Naive thymus-derived CD4-positive, alpha-beta T cell (primary cell): ENCODE results near the gene UBE2L6. TPM values are rescaled to one million over a fixed set of nuclear protein-coding genes. Genes with fewer than 3 reads are reported as not detected.

Experiments used
- ATAC-seq: fragments of 150-1000 bp; cut with Tn5 transposase; 2 replicates; pipeline ENCODE4 v1.10.0; 2021; ENCODE audit warnings: mild to moderate bottlenecking, moderate library complexity
- CTCF ChIA-PET: fragments of 350-600 bp; sonication (Branson Sonifier 250); formaldehyde crosslinking; loops from one replicate; lab custom pipeline; 2021; ENCODE audit warnings: antibody characterized with exemption; lab: Charles Lee
- POLR2A ChIA-PET: fragments of 350-600 bp; sonication (Branson Sonifier 250); formaldehyde crosslinking; loops from one replicate; lab custom pipeline; 2021; ENCODE audit warnings: antibody characterized with exemption, inconsistent platforms; lab: Charles Lee
- DNase-seq, 9 donors: peaks; one replicate each; pipeline versions ENCODE4 v3.0.0 to v3.0.0-alpha.2; 2020 to 2022; ENCODE audit warnings: mixed read lengths in 1 of 9
- H3K27ac ChIP-seq: one replicate; pipeline ENCODE4 v1.7.0; 2013; ENCODE audit warnings: mild to moderate bottlenecking, low read depth, low read length, moderate library complexity
- H3K27me3 ChIP-seq, 2 donors: one replicate each; pipeline ENCODE4 v1.7.0; 2013; ENCODE audit warnings: low read length in 2 of 2, mild to moderate bottlenecking in 2 of 2, moderate library complexity in 2 of 2; ENCODE audit not compliant: control insufficient read depth in 2 of 2, insufficient read depth in 2 of 2
- H3K36me3 ChIP-seq, 3 experiments: 1 replicate in 2 of 3; 2 replicates in 1 of 3; pipeline ENCODE4 v1.7.0; 2013; ENCODE audit warnings: low read length in 3 of 3, mild to moderate bottlenecking in 3 of 3, moderate library complexity in 1 of 3; ENCODE audit not compliant: insufficient read depth in 3 of 3, control insufficient read depth in 2 of 3
- H3K4me1 ChIP-seq, 2 donors: one replicate each; pipeline ENCODE4 v1.7.0; 2013; ENCODE audit warnings: low read length in 2 of 2, mild to moderate bottlenecking in 2 of 2, moderate library complexity in 1 of 2; ENCODE audit not compliant: control insufficient read depth in 2 of 2, insufficient read depth in 2 of 2
- H3K4me3 ChIP-seq: 2 replicates; pipeline ENCODE4 v1.7.0; 2013; ENCODE audit warnings: mild to moderate bottlenecking, low read length
- H3K9me3 ChIP-seq, 3 experiments: 1 replicate in 2 of 3; 2 replicates in 1 of 3; pipeline ENCODE4 v1.7.0; 2013; ENCODE audit warnings: low read length in 3 of 3; ENCODE audit not compliant: control insufficient read depth in 2 of 3
- H3K27ac Mint-ChIP-seq, 9 donors: one replicate each; pipeline ENCODE4 v1.8.0; 2020 to 2022; ENCODE audit warnings: mixed read lengths in 9 of 9, mild to moderate bottlenecking in 8 of 9, moderate library complexity in 5 of 9, inconsistent platforms in 2 of 9
- H3K27me3 Mint-ChIP-seq, 5 donors: one replicate each; pipeline ENCODE4 v1.8.0; 2021 to 2022; ENCODE audit warnings: mixed read lengths in 5 of 5, mild to moderate bottlenecking in 1 of 5
- H3K36me3 Mint-ChIP-seq, 5 donors: one replicate each; pipeline ENCODE4 v1.8.0; 2020 to 2022; ENCODE audit warnings: mixed read lengths in 5 of 5, mild to moderate bottlenecking in 3 of 5, inconsistent platforms in 1 of 5
- H3K4me1 Mint-ChIP-seq, 7 donors: one replicate each; pipeline ENCODE4 v1.8.0; 2020 to 2022; ENCODE audit warnings: mixed read lengths in 7 of 7, mild to moderate bottlenecking in 3 of 7, inconsistent platforms in 1 of 7
- H3K4me3 Mint-ChIP-seq, 10 donors: one replicate each; pipeline ENCODE4 v1.8.0; 2020 to 2022; ENCODE audit warnings: mild to moderate bottlenecking in 10 of 10, mixed read lengths in 10 of 10, moderate library complexity in 6 of 10, inconsistent platforms in 2 of 10
- H3K9me3 Mint-ChIP-seq, 11 donors: one replicate each; pipeline ENCODE4 v1.8.0; 2020 to 2022; ENCODE audit warnings: mixed read lengths in 11 of 11, mild to moderate bottlenecking in 4 of 11, inconsistent platforms in 1 of 11, moderate library complexity in 1 of 11
- intact Hi-C, 2 donors: fragments of 100-400 bp; cut with micrococcal nuclease; formaldehyde crosslinking; loops; one replicate each; pipeline ENCODE4 v1.15.1; 2023
- polyA plus RNA-seq, 2 donors: library from polyadenylated mRNA; unstranded; fragments of 300-500 nt; fragmentation: Illumina TruSeq; gene quantifications; one replicate each; pipeline ENCODE4 v1.2.3, GENCODE V29; 2021
- total RNA-seq, 6 experiments: library from RNA in 5 of 6; stranded (reverse) in 5 of 6; gene quantifications; 1 replicate in 5 of 6; 2 replicates in 1 of 6; pipeline ENCODE4 v1.2.3 and lab custom pipeline; 2021 to 2026

The UBE2L6 gene
- total and polyA plus RNA-seq, 7 experiments from 2014 or later: 51.1 to 326 (median 73.9) TPM

- POLR2A ChIA-PET: no interaction called here
- Histone ChIP-seq H3K4me1 (peaks cover 4 to 10% of the 10 kb centered on the region in 2 donors), H3K27ac (no peak overlapping the region), H3K4me3 (no peak overlapping the region), H3K27me3 (no peaks in the 10 kb centered on the region), H3K36me3 (peaks cover 12 to 70% (median 21%) of the 10 kb centered on the region in 3 experiments), H3K9me3 (no peaks in the 10 kb centered on the region)
- CTCF ChIA-PET: no interaction called here
- Mint-ChIP-seq H3K4me1 (peaks cover 35 to 54% (median 47%) of the 10 kb centered on the region in 7 donors), H3K4me3 (no peak overlapping the region), H3K9me3 (no peaks in the 10 kb centered on the region), H3K27me3 (no peaks in the 10 kb centered on the region), H3K27ac (peak overlapping the region in 5 of 9 donors; percentile 6 to 55 (median 45)), H3K36me3 (peaks cover 10 to 27% (median 16%) of the 10 kb centered on the region in 5 donors)
- intact Hi-C loops: loop anchor here in 1 of 2 donors (10.0 kb wide), 2 partner anchors 235 to 1585 kb away; partner anchors contain the start of genes FAM111A and TNKS1BP1
- DNase-seq (no peak), ATAC-seq (no peak)
These were observed 7.3 kb downstream of the UBE2L6 start for GRCh38 chr11:57560146-57560545.

- ChIA-PET POLR2A (no interaction called here), CTCF (no interaction called here)
- no peak overlapping the region for H3K4me3 ChIP-seq
- H3K9me3 ChIP-seq: no peaks in the 10 kb centered on the region
- H3K27ac Mint-ChIP-seq: peak overlapping the region in 4 of 9 donors; percentile 8 to 59 (median 42)
- H3K27me3 Mint-ChIP-seq: no peaks in the 10 kb centered on the region
- H3K4me1 Mint-ChIP-seq: peaks cover 8 to 19% (median 10%) of the 10 kb centered on the region in 7 donors
- no peak for DNase-seq
- no peak overlapping the region for H3K4me3 Mint-ChIP-seq
- peaks cover 0 to 3% of the 10 kb centered on the region in 2 donors for H3K4me1 ChIP-seq
- H3K36me3 ChIP-seq: peaks cover 30 to 95% (median 46%) of the 10 kb centered on the region in 3 experiments
- no peak for ATAC-seq
- intact Hi-C loops: no loop called here
- no peak overlapping the region for H3K27ac ChIP-seq
- H3K27me3 ChIP-seq: no peaks in the 10 kb centered on the region
- H3K9me3 Mint-ChIP-seq: no peaks in the 10 kb centered on the region
- peaks cover 6 to 38% (median 23%) of the 10 kb centered on the region in 5 donors for H3K36me3 Mint-ChIP-seq
These were observed 11.4 kb downstream of the UBE2L6 start for GRCh38 chr11:57556041-57556440.

GRCh38 chr11:57555393-57555792 is 12.1 kb downstream of the UBE2L6 start:
- peak overlapping the region in 7 of 9 donors; percentile 25 to 78 (median 63) for H3K27ac Mint-ChIP-seq
- CTCF ChIA-PET: no interaction called here

GRCh38 chr11:57552479-57552878 is 15.0 kb downstream of the UBE2L6 start:
- DNase-seq: no peak
- Histone ChIP-seq H3K9me3 (no peaks in the 10 kb centered on the region), H3K36me3 (peaks cover 29 to 96% (median 43%) of the 10 kb centered on the region in 3 experiments), H3K27ac (no peak overlapping the region), H3K4me3 (no peak overlapping the region), H3K27me3 (no peaks in the 10 kb centered on the region), H3K4me1 (peaks cover 3 to 7% of the 10 kb centered on the region in 2 donors)
- Mint-ChIP-seq H3K4me1 (peaks cover 5 to 9% (median 8%) of the 10 kb centered on the region in 7 donors), H3K4me3 (no peak overlapping the region), H3K27me3 (no peaks in the 10 kb centered on the region), H3K27ac (peak overlapping the region in 4 of 9 donors; percentile 22 to 70 (median 52)), H3K36me3 (peaks cover 0 to 40% (median 22%) of the 10 kb centered on the region in 5 donors), H3K9me3 (no peaks in the 10 kb centered on the region)
- CTCF ChIA-PET: no interaction called here
- ATAC-seq: no peak
- POLR2A ChIA-PET: interaction anchor here (0.9 kb wide), 1 partner anchor 1036 kb away, joined by 3 read pairs; no protein-coding TSS in a partner anchor
- intact Hi-C loops: no loop called here

More at GRCh38 chr11:57555393-57555792, 12.1 kb downstream of the UBE2L6 start:
- Histone ChIP-seq H3K9me3 (no peaks in the 10 kb centered on the region), H3K36me3 (peaks cover 36 to 99% (median 50%) of the 10 kb centered on the region in 3 experiments), H3K4me3 (no peak overlapping the region), H3K4me1 (peaks cover 0 to 3% of the 10 kb centered on the region in 2 donors), H3K27ac (no peak overlapping the region), H3K27me3 (no peaks in the 10 kb centered on the region)
- intact Hi-C loops: no loop called here
- Mint-ChIP-seq H3K27me3 (no peaks in the 10 kb centered on the region), H3K9me3 (no peaks in the 10 kb centered on the region), H3K36me3 (peaks cover 6 to 38% (median 23%) of the 10 kb centered on the region in 5 donors), H3K4me1 (peaks cover 5 to 16% (median 8%) of the 10 kb centered on the region in 7 donors), H3K4me3 (no peak overlapping the region)
- DNase-seq (no peak), ATAC-seq (no peak)
- POLR2A ChIA-PET: interaction anchor here (1.4 kb wide), 1 partner anchor 12 kb away, joined by 3 read pairs; the partner anchor contains the start of gene UBE2L6

GRCh38 chr11:57551941-57552340 is 15.5 kb downstream of the UBE2L6 start:
- intact Hi-C loops: no loop called here
- DNase-seq (no peak), ATAC-seq (no peak)
- H3K27ac ChIP-seq: no peak overlapping the region
- peaks cover 3 to 12% of the 10 kb centered on the region in 2 donors for H3K4me1 ChIP-seq
- H3K36me3 ChIP-seq: peaks cover 29 to 95% (median 43%) of the 10 kb centered on the region in 3 experiments
- peaks cover 0 to 36% (median 22%) of the 10 kb centered on the region in 5 donors for H3K36me3 Mint-ChIP-seq
- no peaks in the 10 kb centered on the region for H3K27me3 ChIP-seq
- no peaks in the 10 kb centered on the region for H3K9me3 Mint-ChIP-seq
- H3K4me1 Mint-ChIP-seq: peaks cover 5 to 12% (median 8%) of the 10 kb centered on the region in 7 donors
- CTCF ChIA-PET: interaction anchor here (0.6 kb wide), 2 partner anchors 11 to 92 kb away, joined by 3 to 4 read pairs; no protein-coding TSS in a partner anchor
- POLR2A ChIA-PET: no interaction called here
- H3K4me3 ChIP-seq: no peak overlapping the region
- peak overlapping the region in 2 of 9 donors; percentile 45 to 46 for H3K27ac Mint-ChIP-seq
- no peaks in the 10 kb centered on the region for H3K9me3 ChIP-seq
- no peak overlapping the region for H3K4me3 Mint-ChIP-seq
- no peaks in the 10 kb centered on the region for H3K27me3 Mint-ChIP-seq

- DNase-seq: no peak
- no peaks in the 10 kb centered on the region for H3K27me3 ChIP-seq
- CTCF ChIA-PET: interaction anchor here (0.6 kb wide), 1 partner anchor 225 kb away, joined by 4 read pairs; no protein-coding TSS in a partner anchor
- Mint-ChIP-seq H3K9me3 (no peaks in the 10 kb centered on the region), H3K36me3 (peaks cover 0 to 35% (median 16%) of the 10 kb centered on the region in 5 donors), H3K4me3 (no peak overlapping the region), H3K27me3 (no peaks in the 10 kb centered on the region), H3K27ac (peak overlapping the region in 2 of 9 donors; percentile 28), H3K4me1 (peaks cover 0 to 8% (median 2%) of the 10 kb centered on the region in 7 donors)
- no peak overlapping the region for H3K27ac ChIP-seq
- H3K4me1 ChIP-seq: peaks cover 0 to 12% of the 10 kb centered on the region in 2 donors
- H3K36me3 ChIP-seq: peaks cover 29 to 85% (median 38%) of the 10 kb centered on the region in 3 experiments
- H3K4me3 ChIP-seq: no peak overlapping the region
- no peaks in the 10 kb centered on the region for H3K9me3 ChIP-seq
- intact Hi-C loops: no loop called here
- ATAC-seq: no peak
- POLR2A ChIA-PET: no interaction called here
These were observed 17.5 kb downstream of the UBE2L6 start for GRCh38 chr11:57549983-57550382.
